Esophagus squamous epithelium (tissue), 5 donors: ENCODE data around the gene CDK13. TPM values are rescaled to one million over a fixed set of nuclear protein-coding genes. Genes with fewer than 3 reads are reported as not detected.

Experiments
- DNase-seq: peaks from one replicate; lab custom pipeline; 2025; lab: John Stamatoyannopoulos, UW
- H3K27ac ChIP-seq, 4 donors: fragments of 200-600 bp; sonication (generic); one replicate each; pipeline ENCODE4 v1.5.1; 2016 to 2019; ENCODE audit warnings: mild to moderate bottlenecking in 1 of 4
- H3K27me3 ChIP-seq, 4 donors: fragments of 200-600 bp; sonication (generic); 1 replicate in 3 of 4; 2 replicates in 1 of 4; pipeline versions ENCODE4 v1.5.1 to v1.6.0; 2017 to 2021; ENCODE audit warnings: antibody characterized with exemption in 1 of 4
- H3K36me3 ChIP-seq, 3 donors: fragments of 200-600 bp; sonication (generic); one replicate each; pipeline ENCODE4 v1.5.1; 2016 to 2019
- H3K4me1 ChIP-seq, 3 donors: fragments of 200-600 bp; sonication (generic); one replicate each; pipeline ENCODE4 v1.5.1; 2017 to 2019
- H3K4me3 ChIP-seq, 4 donors: fragments of 200-600 bp; sonication (generic); 1 replicate in 3 of 4; 2 replicates in 1 of 4; pipeline ENCODE4 v1.5.1; 2016 to 2019; ENCODE audit warnings: mild to moderate bottlenecking in 2 of 4, moderate library complexity in 1 of 4
- H3K9me3 ChIP-seq, 3 donors: fragments of 200-600 bp; sonication (generic); one replicate each; pipeline ENCODE4 v1.5.1; 2016 to 2019
- CTCF ChIP-seq, 6 experiments: fragments of 450-650 bp in 4 of 6; fragments of 200-600 bp in 2 of 6; sonication (generic) in 2 of 6; IDR thresholded peaks; one replicate each; pipeline ENCODE4 v1.5.1; 2016 to 2019; ENCODE audit warnings: antibody characterized with exemption in 6 of 6, mild to moderate bottlenecking in 4 of 6, moderate library complexity in 4 of 6
- POLR2A ChIP-seq, 4 donors: fragments of 450-650 bp; IDR thresholded peaks; one replicate each; pipeline ENCODE4 v1.6.1; 2017; ENCODE audit warnings: antibody characterized with exemption in 4 of 4, mild to moderate bottlenecking in 4 of 4, moderate library complexity in 3 of 4
- WGBS, 2 donors: methylation state at CpG; one replicate each; pipeline ENCODE4 v1.1.5; 2018; 5-methylcytosine and 5-hydroxymethylcytosine counted together
- intact Hi-C: fragments of 100-400 bp; cut with DNase I; formaldehyde crosslinking; loops from one replicate; pipeline ENCODE4 v1.15.0; 2022
- total RNA-seq, 4 donors: library from RNA; depleted of rRNA; stranded (reverse); fragments of >200 nt; gene quantifications; one replicate each; pipeline ENCODE4 v1.1.0, GENCODE V29; 2016
- donor health status: DM: yes; HTN: yes; CAD: no.

The CDK13 gene
- 10 to 100 TPM; 46.0 to 99.8 (median 66.0) TPM for total RNA-seq

GRCh38 chr7:39949971-39950472 is at the start of gene CDK13:
Gene CDK13, plus strand, starts transcription at chr7:39950256. Its CDS starts 386 bp downstream, at chr7:39950642.
- no peaks in the 10 kb centered on the region for H3K27me3 ChIP-seq
- peak in 1 of 6 experiments; percentile 16 for TF ChIP-seq CTCF (IDR thresholded peaks at IDR 0.05)
- peak in 1 of 4 donors; percentile 8 for TF ChIP-seq POLR2A (IDR thresholded peaks at IDR 0.05)
- H3K36me3 ChIP-seq: no peaks in the 10 kb centered on the region
- no CpG with 5 or more reads among the region's 59 CpGs for WGBS, 2 donors
- H3K4me1 ChIP-seq: peaks cover 5 to 38% (median 19%) of the 10 kb centered on the region in 3 donors
- no peaks in the 10 kb centered on the region for H3K9me3 ChIP-seq
- DNase-seq: peak; percentile 46
- intact Hi-C loops: loop anchor here (10.0 kb wide), 1 partner anchor 105 kb away; no protein-coding TSS in a partner anchor
- peak within 1 kb of the TSS; percentile 71 to 95 (median 90) for H3K4me3 ChIP-seq
- H3K27ac ChIP-seq: peak within 1 kb of the TSS; percentile 95 to 100 (median 98)

- Histone ChIP-seq H3K4me1 (no peaks in the 10 kb centered on the region), H3K36me3 (no peaks in the 10 kb centered on the region), H3K27me3 (no peaks in the 10 kb centered on the region), H3K27ac (no peak overlapping the region), H3K9me3 (no peaks in the 10 kb centered on the region), H3K4me3 (no peak overlapping the region)
- intact Hi-C loops: no loop called here
- WGBS, 2 donors: 74 to 77% methylated on average over 2 of the region's 2 CpGs
- DNase-seq: no peak
- no peak for TF ChIP-seq POLR2A (IDR thresholded peaks at IDR 0.05)
- no peak for TF ChIP-seq CTCF (IDR thresholded peaks at IDR 0.05)
Measured at GRCh38 chr7:39904077-39904486, 46.0 kb upstream of the CDK13 start.

- TF ChIP-seq CTCF (IDR thresholded peaks at IDR 0.05) (no peak), POLR2A (IDR thresholded peaks at IDR 0.05) (no peak)
- no peaks in the 10 kb centered on the region for H3K27me3 ChIP-seq
- 88 to 100% methylated on average over 3 to 4 of the region's 4 CpGs for WGBS, 2 donors
- H3K9me3 ChIP-seq: no peaks in the 10 kb centered on the region
- H3K4me1 ChIP-seq: no peaks in the 10 kb centered on the region
- intact Hi-C loops: no loop called here
- no peak for DNase-seq
- H3K36me3 ChIP-seq: no peaks in the 10 kb centered on the region
- no peak overlapping the region for H3K27ac ChIP-seq
- H3K4me3 ChIP-seq: no peak overlapping the region
Measured at GRCh38 chr7:39908141-39908540, 41.9 kb upstream of the CDK13 start.

- no peaks in the 10 kb centered on the region for H3K4me1 ChIP-seq
- H3K36me3 ChIP-seq: no peaks in the 10 kb centered on the region
- no peaks in the 10 kb centered on the region for H3K9me3 ChIP-seq
- H3K4me3 ChIP-seq: no peak overlapping the region
- DNase-seq: no peak
- H3K27me3 ChIP-seq: no peaks in the 10 kb centered on the region
- TF ChIP-seq POLR2A (IDR thresholded peaks at IDR 0.05): no peak
- no peak for TF ChIP-seq CTCF (IDR thresholded peaks at IDR 0.05)
- intact Hi-C loops: no loop called here
- no peak overlapping the region for H3K27ac ChIP-seq
- 72 to 89% methylated on average over 4 of the region's 4 CpGs for WGBS, 2 donors
Measured at GRCh38 chr7:39908973-39909372, 41.1 kb upstream of the CDK13 start.

GRCh38 chr7:39909526-39909925 is 40.5 kb upstream of the CDK13 start:
- TF ChIP-seq CTCF (IDR thresholded peaks at IDR 0.05) (no peak), POLR2A (IDR thresholded peaks at IDR 0.05) (no peak)
- H3K27ac ChIP-seq: no peak overlapping the region
- 67% methylated on average over 1 of the region's 1 CpG; no CpG with 5 or more reads in 1 of the 2 donors for WGBS, 2 donors
- no peaks in the 10 kb centered on the region for H3K4me1 ChIP-seq
- no peak for DNase-seq
- no peaks in the 10 kb centered on the region for H3K27me3 ChIP-seq
- intact Hi-C loops: no loop called here
- H3K36me3 ChIP-seq: no peaks in the 10 kb centered on the region
- H3K9me3 ChIP-seq: no peaks in the 10 kb centered on the region
- no peak overlapping the region for H3K4me3 ChIP-seq
